ENCODE measurements around the gene LGR4.

- TF ChIP-seq ZNF136 (CRISPR knock-in tag; IDR thresholded peaks at IDR 0.05; ENCODE audit: low read depth) = no peak
- no peak for TF ChIP-seq POLR2A (IDR thresholded peaks at IDR 0.05; ENCODE audit: insufficient read depth in 1 of 2, low read depth in 2 of 2, low read length in 2 of 2)
- TF ChIP-seq EHMT2 (IDR thresholded peaks at IDR 0.05; ENCODE audit: borderline replicate concordance, low read depth, low read length) = no peak
- TF ChIP-seq POLR2AphosphoS2 (IDR thresholded peaks at IDR 0.05; ENCODE audit: low read depth, low read length) = no peak
- no peak for TF ChIP-seq TAF15 (IDR thresholded peaks at IDR 0.05; ENCODE audit: low read depth, low read length, poor library complexity, severe bottlenecking)
- no peak for TF ChIP-seq FOXK2 (IDR thresholded peaks at IDR 0.05)
- TF ChIP-seq CTCF (CRISPR knock-in tag; IDR thresholded peaks at IDR 0.05) = no peak
- no peak for TF ChIP-seq FOXA1 (IDR thresholded peaks at IDR 0.05)
- TF ChIP-seq FOXA1 (CRISPR knock-in tag; IDR thresholded peaks at IDR 0.05) = no peak
These were observed 7.0 kb downstream of the LGR4 start for GRCh38 chr11:27465629-27466028.

Measured in HepG2 (cell line).